HG03521 (cell line): ENCODE measurements around the gene M6PR.
A peak's percentile ranks its signal among the peaks of the same experiment; 100 is the strongest.
"Not testable (repeated sequence)": the region's sequence is repeated elsewhere in the genome, so short reads cannot be mapped to it uniquely, and the experiment has no call there.

Experiments
- ATAC-seq: cut with Tn5 transposase; IDR thresholded peaks from one replicate; pipeline ENCODE4 v1.9.1; 2021; ENCODE audit warnings: mild to moderate bottlenecking, moderate library complexity; ENCODE audit not compliant: unreplicated experiment

The M6PR gene

DNA sequence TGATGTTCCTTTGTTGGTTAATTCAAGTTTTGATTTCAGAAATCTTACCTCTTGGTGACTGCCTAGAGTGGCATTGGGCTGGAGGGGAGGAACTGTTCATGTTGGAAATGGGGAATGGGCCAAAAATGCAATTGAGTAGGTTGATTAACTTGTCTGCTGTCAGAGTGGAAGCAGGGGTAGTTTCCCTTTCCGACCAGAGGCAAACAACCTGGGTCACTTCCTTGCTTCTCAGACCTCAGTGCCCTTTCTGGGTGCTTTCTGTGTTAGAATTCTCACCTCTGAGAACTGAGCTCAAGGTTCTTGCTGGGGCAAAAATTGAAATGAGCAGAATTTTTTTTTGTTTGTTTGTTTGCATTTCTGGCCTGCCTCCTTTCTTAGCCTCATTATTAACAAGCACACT is 2.3 kb upstream of the M6PR start:
- no peak for ATAC-seq

GRCh38 chr12:8950702-8951478 is 1.4 kb upstream of the M6PR start:
- no peak for ATAC-seq

GRCh38 chr12:8950221-8950527 is 729 bp upstream of the M6PR start:
- ATAC-seq = no peak

GRCh38 chr12:8948701-8949341 is 624 bp downstream of the M6PR start:
- no peak for ATAC-seq

- no peak for ATAC-seq
Measured at GRCh38 chr12:8947737-8948136, 1.7 kb downstream of the M6PR start.

DNA sequence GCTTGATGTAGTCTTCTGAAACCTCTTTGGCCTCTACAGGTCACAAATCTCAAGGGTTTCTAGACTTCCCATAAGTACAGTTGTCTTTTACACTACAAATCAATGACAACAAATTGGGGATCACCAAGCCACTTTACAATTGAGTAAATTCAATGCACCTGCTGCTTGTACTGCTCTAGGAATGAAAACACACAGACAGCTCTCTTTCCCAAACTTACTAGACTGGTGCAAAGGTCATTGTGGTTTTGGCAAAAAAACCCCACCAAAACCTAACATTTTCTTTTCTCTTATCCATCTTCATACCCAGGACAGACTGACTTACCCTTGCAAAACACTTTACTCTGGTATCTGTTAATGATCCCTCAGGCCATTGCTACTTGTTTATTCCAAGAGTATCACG is 2.7 kb downstream of the M6PR start:
- no peak for ATAC-seq

DNA sequence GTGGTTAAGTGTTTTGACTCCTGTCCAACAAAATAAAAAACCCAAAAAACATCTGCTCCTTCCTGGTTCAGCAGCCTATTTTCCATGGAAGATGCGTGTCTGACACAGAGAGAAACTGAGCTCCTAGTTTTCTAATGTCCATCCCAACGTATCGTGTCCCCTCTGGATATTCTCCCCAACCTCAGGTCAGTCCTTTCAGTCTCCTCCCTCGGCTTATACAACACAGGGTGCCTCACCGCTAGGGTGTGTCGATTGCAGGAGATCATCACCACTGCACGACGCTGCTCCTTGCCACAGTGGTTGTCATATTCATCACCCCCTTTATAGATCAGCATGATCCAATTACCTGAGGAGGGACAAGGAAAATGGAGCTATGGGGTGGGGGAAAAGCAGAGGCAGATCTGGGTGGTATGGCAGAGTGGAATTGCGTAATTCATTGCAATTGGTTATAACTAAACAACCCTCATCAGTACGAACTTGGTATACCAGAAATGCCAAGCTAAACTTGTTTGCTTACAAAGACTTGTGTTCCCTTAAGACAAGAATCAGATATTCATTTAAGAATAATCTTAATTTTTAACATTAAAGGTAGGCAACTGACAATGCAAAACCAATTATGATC is 5.8 kb downstream of the M6PR start:
- no peak for ATAC-seq

- no peak for ATAC-seq
Measured at GRCh38 chr12:8941691-8942478, 7.6 kb downstream of the M6PR start.

DNA sequence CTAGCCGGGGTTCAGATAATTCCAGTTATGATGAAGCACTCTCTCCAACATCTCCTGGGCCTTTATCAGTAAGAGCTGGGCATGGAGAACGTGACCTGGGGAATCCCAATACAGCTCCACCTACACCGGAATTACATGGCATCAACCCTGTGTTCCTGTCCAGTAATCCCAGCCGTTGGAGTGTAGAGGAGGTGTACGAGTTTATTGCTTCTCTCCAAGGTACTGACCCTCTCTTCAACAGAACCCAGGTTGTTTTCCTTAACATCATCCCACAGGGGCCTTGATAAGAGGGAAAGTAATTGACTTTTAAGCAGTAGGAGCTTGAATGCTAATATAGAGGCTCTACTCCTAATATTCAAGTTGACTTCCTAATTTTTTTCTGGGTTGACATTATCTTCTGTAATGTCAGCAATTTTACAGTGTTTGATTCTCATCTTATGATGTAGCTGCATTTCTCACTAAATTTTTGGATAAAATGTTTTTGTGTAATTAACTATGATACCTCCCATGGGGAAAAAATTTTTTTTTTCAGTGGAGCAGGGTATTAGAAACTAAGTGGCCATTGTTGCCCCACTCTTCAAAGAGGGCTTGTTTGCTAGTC is 11.5 kb downstream of the M6PR start:
- ATAC-seq = not testable (repeated sequence)

- no peak for ATAC-seq
Measured at GRCh38 chr12:8936735-8937134, 12.7 kb downstream of the M6PR start.

GRCh38 chr12:8934080-8934479 is 15.4 kb downstream of the M6PR start:
- ATAC-seq = not testable (repeated sequence)

DNA sequence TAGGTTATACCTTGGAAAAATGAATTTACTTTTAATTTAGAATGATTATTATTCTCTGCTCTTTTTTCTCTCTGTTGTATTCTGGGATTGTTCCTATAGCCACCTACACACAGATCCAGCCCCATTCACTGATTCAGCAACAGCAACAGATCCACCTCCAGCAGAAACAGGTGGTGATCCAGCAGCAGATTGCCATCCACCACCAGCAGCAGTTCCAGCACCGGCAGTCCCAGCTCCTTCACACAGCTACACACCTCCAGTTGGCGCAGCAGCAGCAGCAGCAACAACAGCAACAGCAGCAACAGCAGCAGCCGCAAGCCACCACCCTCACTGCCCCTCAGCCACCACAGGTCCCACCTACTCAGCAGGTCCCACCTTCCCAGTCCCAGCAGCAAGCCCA is 17.0 kb downstream of the M6PR start:
- not testable (repeated sequence) for ATAC-seq

- ATAC-seq = not testable (repeated sequence)
Measured at GRCh38 chr12:8930655-8931323, 18.7 kb downstream of the M6PR start.

GRCh38 chr12:8922544-8922943 is 26.9 kb downstream of the M6PR start:
- no peak for ATAC-seq

GRCh38 chr12:8919643-8920042 is 29.8 kb downstream of the M6PR start:
- ATAC-seq = not testable (repeated sequence)

DNA sequence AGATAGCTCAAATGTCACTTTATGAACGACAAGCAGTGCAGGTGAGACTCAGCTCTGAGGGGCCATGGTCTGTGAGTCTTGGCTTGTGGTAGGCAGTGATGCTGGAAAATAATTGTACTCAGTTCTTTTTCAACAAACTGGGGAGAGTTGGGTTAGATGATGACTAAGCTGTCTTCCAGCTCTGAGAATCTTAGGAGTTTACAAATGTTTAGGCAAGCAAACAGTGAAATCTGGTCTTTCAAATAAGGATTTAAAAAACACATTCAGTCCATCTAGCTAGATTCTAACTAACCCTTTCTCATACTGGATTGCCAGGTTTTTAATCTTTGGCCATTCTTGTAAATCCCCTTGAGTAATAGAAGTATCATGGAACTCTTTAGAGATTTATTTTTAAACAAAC is 31.7 kb downstream of the M6PR start:
- no peak for ATAC-seq

DNA sequence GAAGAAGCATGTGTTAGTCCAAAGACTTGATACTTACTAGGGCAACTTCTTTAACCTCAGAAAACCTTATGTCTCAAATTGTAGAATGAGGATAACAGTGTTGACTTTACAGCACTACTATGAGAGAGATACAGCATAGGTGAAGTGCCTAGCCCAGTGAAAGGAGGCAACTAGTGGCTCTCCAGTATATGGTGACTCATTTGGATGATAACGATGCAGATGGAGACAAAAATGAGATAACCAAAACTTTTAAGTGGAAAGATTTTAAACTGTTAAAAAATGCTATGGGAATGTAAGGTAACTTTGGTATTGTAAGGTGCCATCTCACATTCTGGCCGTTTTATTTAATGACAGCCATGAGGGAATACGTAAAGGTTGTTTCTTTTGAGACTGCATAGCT is 32.4 kb downstream of the M6PR start:
- ATAC-seq = no peak

- ATAC-seq = no peak
Measured at GRCh38 chr12:8916154-8916553, 33.3 kb downstream of the M6PR start.

- peak; percentile 50 for ATAC-seq
Measured at GRCh38 chr12:8914716-8915526, 34.5 kb downstream of the M6PR start.
